Measurements from ENCODE around the gene ZNF837. TPM values are rescaled to one million over a fixed set of nuclear protein-coding genes. Genes with fewer than 3 reads are reported as not detected.

ZNF837 gene
- total and polyA plus RNA-seq, 2 donors (not counting 1 experiment from before 2014, with no cell fraction given) = 4.2 to 4.9 TPM

- H3K4me1 Mint-ChIP-seq = peaks cover 19% of the 10 kb centered on the region
- TF ChIP-seq EZH2 (IDR thresholded peaks at IDR 0.05; ENCODE audit: borderline replicate concordance, insufficient read depth, low read depth, low read length, poor library complexity, severe bottlenecking) (no peak), CTCF (IDR thresholded peaks at IDR 0.05) (no peak)
These were observed 18.9 kb downstream of the ZNF837 start for GRCh38 chr19:58361900-58362271.

GRCh38 chr19:58357481-58358145, 23.2 kb downstream of the ZNF837 start:
- H3K27me3 ChIP-seq (replicated peaks in 1 of 4; ENCODE audit: control extremely low read depth in 1 of 4, control insufficient read depth in 3 of 4, insufficient read depth in 4 of 4, low read length in 3 of 4) = peaks cover 0 to 19% (median 6%) of the 10 kb centered on the region in 4 experiments
- no peak for TF ChIP-seq CTCF (IDR thresholded peaks at IDR 0.05)
- no peak for TF ChIP-seq EZH2 (IDR thresholded peaks at IDR 0.05; ENCODE audit: borderline replicate concordance, insufficient read depth, low read depth, low read length, poor library complexity, severe bottlenecking)
- peaks cover 21% of the 10 kb centered on the region for H3K4me1 Mint-ChIP-seq
- H3K4me2 ChIP-seq (replicated peaks; ENCODE audit: low read depth, low read length, poor library complexity, severe bottlenecking) = peak overlapping the region; percentile 79
- H3K27me3 Mint-ChIP-seq = peaks cover 3% of the 10 kb centered on the region
- peak overlapping the region; percentile 16 for H3K4me3 Mint-ChIP-seq
- DNase-seq (no peak), ATAC-seq (ENCODE audit: low read depth) (no peak)
- peaks cover 17 to 31% of the 10 kb centered on the region in 2 donors for H3K4me1 ChIP-seq (ENCODE audit: control insufficient read depth in 2 of 2, insufficient read depth in 2 of 2, low read length in 2 of 2)
- no peak overlapping the region for H2AFZ ChIP-seq (ENCODE audit: insufficient read depth, low read depth, low read length, poor library complexity, severe bottlenecking)
- CTCF ChIA-PET = interaction anchor here (0.6 kb wide), 1 partner anchor 499 kb away, joined by 4 read pairs; no protein-coding TSS in a partner anchor
- no peaks in the 10 kb centered on the region for H4K20me1 ChIP-seq (ENCODE audit: control insufficient read depth, insufficient read depth, low read length, poor library complexity, severe bottlenecking)
- H3K27ac Mint-ChIP-seq = no peak overlapping the region
- peaks cover 0 to 14% (median 0%) of the 10 kb centered on the region in 3 donors for H3K9me3 ChIP-seq (ENCODE audit: control extremely low read depth in 1 of 3, control insufficient read depth in 2 of 3, insufficient read depth in 1 of 3, low read length in 2 of 3)
- H3K9ac ChIP-seq (ENCODE audit: low read length) = no peak overlapping the region
- no peak overlapping the region for H3K4me3 ChIP-seq (ENCODE audit: control extremely low read depth in 1 of 5, extremely low read depth in 1 of 5, insufficient read depth in 1 of 5, low read depth in 2 of 5, low read length in 4 of 5)
- 86% methylated on average over 18 of the region's 19 CpGs for WGBS (ENCODE audit: insufficient coverage)
- H3K79me2 ChIP-seq (ENCODE audit: control insufficient read depth, insufficient read depth, low read length) = no peaks in the 10 kb centered on the region
- no peaks in the 10 kb centered on the region for H3K9me3 Mint-ChIP-seq (ENCODE audit: insufficient read depth)
- POLR2A ChIA-PET = no interaction called here
- intact Hi-C loops (cut with micrococcal nuclease) = no loop called here
- H3K36me3 ChIP-seq (replicated peaks in 1 of 2; ENCODE audit: control extremely low read depth in 1 of 2, control insufficient read depth in 1 of 2, extremely low read depth in 1 of 2, insufficient read depth in 2 of 2, low read length in 1 of 2) = no peaks in the 10 kb centered on the region
- H3K27ac ChIP-seq (ENCODE audit: low read length in 2 of 2) = no peak overlapping the region

More at GRCh38 chr19:58361900-58362271, 18.9 kb downstream of the ZNF837 start:
- H3K4me2 ChIP-seq (replicated peaks; ENCODE audit: low read depth, low read length, poor library complexity, severe bottlenecking) = peak overlapping the region; percentile 81
- peak overlapping the region; percentile 69 to 90 (median 74) for H3K4me3 ChIP-seq (ENCODE audit: control extremely low read depth in 1 of 5, extremely low read depth in 1 of 5, insufficient read depth in 1 of 5, low read depth in 2 of 5, low read length in 4 of 5)
- ChIA-PET POLR2A (interaction anchor here (0.6 to 3.7 kb wide), 16 partner anchors 14 to 587 kb away, joined by 3 to 35 read pairs (median 8); partner anchors contain the start of genes ERVK3-1, RPS5, TRIM28 and UBE2M), CTCF (interaction anchor here (0.5 to 1.1 kb wide), 4 partner anchors 12 to 543 kb away, joined by 4 to 7 read pairs (median 4); partner anchors contain the start of gene ZBTB45)
- Mint-ChIP-seq H3K4me3 (peak overlapping the region; percentile 95), H3K27me3 (peaks cover 3% of the 10 kb centered on the region), H3K27ac (peak overlapping the region; percentile 97), H3K9me3 (ENCODE audit: insufficient read depth) (no peaks in the 10 kb centered on the region)
- peaks cover 17 to 35% of the 10 kb centered on the region in 2 donors for H3K4me1 ChIP-seq (ENCODE audit: control insufficient read depth in 2 of 2, insufficient read depth in 2 of 2, low read length in 2 of 2)
- H3K9me3 ChIP-seq (ENCODE audit: control extremely low read depth in 1 of 3, control insufficient read depth in 2 of 3, insufficient read depth in 1 of 3, low read length in 2 of 3) = peaks cover 0 to 7% (median 0%) of the 10 kb centered on the region in 3 donors
- ATAC-seq (ENCODE audit: low read depth) = no peak
- H3K27me3 ChIP-seq (replicated peaks in 1 of 4; ENCODE audit: control extremely low read depth in 1 of 4, control insufficient read depth in 3 of 4, insufficient read depth in 4 of 4, low read length in 3 of 4) = peaks cover 0 to 16% (median 6%) of the 10 kb centered on the region in 4 experiments
- DNase-seq = no peak
- 7% methylated on average over 27 of the region's 28 CpGs for WGBS (ENCODE audit: insufficient coverage)
- peak overlapping the region; percentile 75 for H3K9ac ChIP-seq (ENCODE audit: low read length)
- intact Hi-C loops (cut with micrococcal nuclease) = loop anchor here (1.0 to 5.0 kb wide), 11 partner anchors 15 to 196 kb away; partner anchors contain the start of genes ERVK3-1, UBE2M, ZNF324B and ZNF446
- H3K36me3 ChIP-seq (replicated peaks in 1 of 2; ENCODE audit: control extremely low read depth in 1 of 2, control insufficient read depth in 1 of 2, extremely low read depth in 1 of 2, insufficient read depth in 2 of 2, low read length in 1 of 2) = no peaks in the 10 kb centered on the region
- no peaks in the 10 kb centered on the region for H3K79me2 ChIP-seq (ENCODE audit: control insufficient read depth, insufficient read depth, low read length)
- peak overlapping the region; percentile 87 for H2AFZ ChIP-seq (ENCODE audit: insufficient read depth, low read depth, low read length, poor library complexity, severe bottlenecking)
- peak overlapping the region; percentile 80 to 81 for H3K27ac ChIP-seq (ENCODE audit: low read length in 2 of 2)
- no peaks in the 10 kb centered on the region for H4K20me1 ChIP-seq (ENCODE audit: control insufficient read depth, insufficient read depth, low read length, poor library complexity, severe bottlenecking)
